Adrenal gland (tissue), 12 donors: ENCODE measurements around the gene POLR2C. TPM values are rescaled to one million over a fixed set of nuclear protein-coding genes. Genes with fewer than 3 reads are reported as not detected.
A peak's percentile ranks its signal among the peaks of the same experiment; 100 is the strongest.

Experiments
- DNase-seq, 7 donors: peaks; one replicate each; pipeline ENCODE4 v3.0.0-alpha.2; 2019 to 2020
- H3K27ac ChIP-seq, 5 donors: fragments of 200-600 bp; sonication (generic) in 4 of 5; 1 replicate in 3 of 5; 2 replicates in 2 of 5; pipeline versions ENCODE4 v1.5.1 to v1.8.0; 2016 to 2020; ENCODE audit warnings: mild to moderate bottlenecking in 1 of 5
- H3K27me3 ChIP-seq: fragments of 200-600 bp; 2 replicates; pipeline ENCODE4 v1.8.0; 2021
- H3K36me3 ChIP-seq, 2 donors: fragments of 200-600 bp; replicated peaks in 1 of 2; 1 replicate in 1 of 2; 2 replicates in 1 of 2; pipeline versions ENCODE4 v1.5.1 to v1.8.0; 2018 to 2022
- H3K4me1 ChIP-seq, 2 donors: fragments of 200-600 bp; replicated peaks in 1 of 2; 1 replicate in 1 of 2; 2 replicates in 1 of 2; pipeline versions ENCODE4 v1.5.1 to v1.8.0; 2018 to 2021
- H3K4me3 ChIP-seq, 4 donors: fragments of 200-600 bp; sonication (generic) in 3 of 4; one replicate each; pipeline ENCODE4 v1.5.1; 2016 to 2018
- H3K9me3 ChIP-seq, 3 donors: fragments of 200-600 bp; sonication (generic) in 1 of 3; replicated peaks in 1 of 3; 1 replicate in 2 of 3; 2 replicates in 1 of 3; pipeline versions ENCODE4 v1.5.1 to v1.8.0; 2016 to 2021
- POLR2A ChIP-seq, 2 donors: fragments of 450-650 bp; IDR thresholded peaks; one replicate each; pipeline ENCODE4 v1.6.1; 2017; ENCODE audit warnings: antibody characterized with exemption in 2 of 2, mild to moderate bottlenecking in 2 of 2, moderate library complexity in 1 of 2
- WGBS, 4 donors: extraction: QIAGEN DNeasy Blood & Tissue Kit in 2 of 4; methylation state at CpG; one replicate each; pipeline versions ENCODE4 v1.1.5 to v1.1.7; 2013 to 2017; 5-methylcytosine and 5-hydroxymethylcytosine counted together
- intact Hi-C, 2 donors: fragments of 100-400 bp; cut with DNase I; formaldehyde crosslinking; loops; one replicate each; pipeline versions ENCODE4 v1.14.1 to v1.15.0; 2022 to 2023
- polyA plus RNA-seq, 3 donors: library from polyadenylated mRNA; stranded (reverse); fragments of 200-250 nt in 2 of 3; fragments of 350-450 nt in 1 of 3; fragmentation: Illumina TruSeq in 1 of 3; extraction: RNeasy Lipid Tissue Mini Kit (QIAGEN cat#74804) in 1 of 3; gene quantifications; one replicate each; pipeline ENCODE4 v1.2.3, GENCODE V29; 2013 to 2014
- total RNA-seq, 9 donors: library from RNA; depleted of rRNA in 4 of 9; stranded (reverse); fragments of >200 nt in 4 of 9; fragments of 120-200 nt in 1 of 9; fragmentation: NEBNext Ultra II Directional in 1 of 9; extraction: Animal tissue kit (Norgen Biotek cat#: 25700) in 1 of 9; gene quantifications; one replicate each; pipeline versions ENCODE4 v1.1.0 to v1.2.4, GENCODE V29; 2013 to 2023
- TF ChIP-seq, protein P1 (sequence below), 6 experiments: fragments of 450-650 bp in 4 of 6; fragments of 200-600 bp in 2 of 6; sonication (generic) in 1 of 6; IDR thresholded peaks; 1 replicate in 5 of 6; 2 replicates in 1 of 6; pipeline versions ENCODE4 v1.5.1 to v1.8.0; 2016 to 2021; ENCODE audit warnings: antibody characterized with exemption in 6 of 6, mild to moderate bottlenecking in 2 of 6, moderate library complexity in 1 of 6
- donor health status: healthy with polysubstance abuse.
- donor health status: Bipolar disorder and iron deficiency.
- donor health status: DM: yes; HTN: yes; CAD: no.
- donor health status: DM: no; HTN: no; CAD: no.
- donor health status: DM: no; HTN: no; CAD: no.
- donor health status: DM: yes; HTN: yes; CAD: no.

The POLR2C gene
- total and polyA plus RNA-seq, 12 donors = 28.3 to 147 (median 71.7) TPM

DNA sequence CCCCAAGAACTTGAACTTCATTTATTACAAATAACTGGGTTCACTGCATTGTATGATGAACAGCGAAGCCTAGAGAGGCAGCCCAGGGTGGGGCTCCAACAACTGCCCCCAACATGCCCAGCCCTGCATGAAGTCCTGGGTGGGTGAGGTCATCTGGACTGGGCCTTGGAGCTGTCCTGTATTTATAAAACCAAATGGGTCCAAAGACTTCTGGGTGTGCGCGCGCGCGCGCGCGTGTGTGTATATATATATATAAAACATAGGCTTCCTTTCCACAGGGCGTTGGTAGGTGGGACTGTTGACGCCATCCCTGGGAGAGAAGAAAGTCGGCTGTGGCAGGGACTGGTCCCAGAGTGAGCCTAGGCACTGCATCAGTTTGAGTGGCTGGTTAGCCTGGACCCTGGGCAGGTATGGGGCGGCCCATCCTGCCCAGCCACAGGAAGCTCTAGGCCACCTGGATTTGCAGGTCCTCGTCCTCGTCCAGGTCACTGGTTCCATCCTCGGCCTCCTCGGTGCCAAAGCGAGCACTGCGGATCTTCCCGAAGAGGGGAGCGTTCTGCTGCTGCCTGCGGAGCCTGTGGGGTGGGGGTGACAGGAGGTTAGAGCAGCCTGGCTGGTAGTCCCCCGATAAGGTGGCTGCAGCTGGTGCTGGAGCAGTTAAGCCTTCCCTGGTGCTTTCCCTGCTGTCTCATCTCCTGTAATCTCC, 50.0 kb downstream of the POLR2C start:
- Histone ChIP-seq H3K27me3 (no peaks in the 10 kb centered on the region), H3K4me1 (no peaks in the 10 kb centered on the region), H3K4me3 (no peak overlapping the region), H3K9me3 (no peaks in the 10 kb centered on the region), H3K27ac (no peak overlapping the region), H3K36me3 (peaks cover 0 to 3% of the 10 kb centered on the region in 2 donors)
- intact Hi-C loops = loop anchor here in 1 of 2 donors (10.0 kb wide), 1 partner anchor 208 kb away; no protein-coding TSS in a partner anchor
- TF ChIP-seq, protein P1, sequence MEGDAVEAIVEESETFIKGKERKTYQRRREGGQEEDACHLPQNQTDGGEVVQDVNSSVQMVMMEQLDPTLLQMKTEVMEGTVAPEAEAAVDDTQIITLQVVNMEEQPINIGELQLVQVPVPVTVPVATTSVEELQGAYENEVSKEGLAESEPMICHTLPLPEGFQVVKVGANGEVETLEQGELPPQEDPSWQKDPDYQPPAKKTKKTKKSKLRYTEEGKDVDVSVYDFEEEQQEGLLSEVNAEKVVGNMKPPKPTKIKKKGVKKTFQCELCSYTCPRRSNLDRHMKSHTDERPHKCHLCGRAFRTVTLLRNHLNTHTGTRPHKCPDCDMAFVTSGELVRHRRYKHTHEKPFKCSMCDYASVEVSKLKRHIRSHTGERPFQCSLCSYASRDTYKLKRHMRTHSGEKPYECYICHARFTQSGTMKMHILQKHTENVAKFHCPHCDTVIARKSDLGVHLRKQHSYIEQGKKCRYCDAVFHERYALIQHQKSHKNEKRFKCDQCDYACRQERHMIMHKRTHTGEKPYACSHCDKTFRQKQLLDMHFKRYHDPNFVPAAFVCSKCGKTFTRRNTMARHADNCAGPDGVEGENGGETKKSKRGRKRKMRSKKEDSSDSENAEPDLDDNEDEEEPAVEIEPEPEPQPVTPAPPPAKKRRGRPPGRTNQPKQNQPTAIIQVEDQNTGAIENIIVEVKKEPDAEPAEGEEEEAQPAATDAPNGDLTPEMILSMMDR (IDR thresholded peaks at IDR 0.05) = no peak
- TF ChIP-seq POLR2A (IDR thresholded peaks at IDR 0.05) = no peak
- no peak for DNase-seq
- whole genome bisulfite sequencing, 4 donors = 92 to 96% (median 94%) methylated on average over 15 to 23 of the region's 23 CpGs

DNA sequence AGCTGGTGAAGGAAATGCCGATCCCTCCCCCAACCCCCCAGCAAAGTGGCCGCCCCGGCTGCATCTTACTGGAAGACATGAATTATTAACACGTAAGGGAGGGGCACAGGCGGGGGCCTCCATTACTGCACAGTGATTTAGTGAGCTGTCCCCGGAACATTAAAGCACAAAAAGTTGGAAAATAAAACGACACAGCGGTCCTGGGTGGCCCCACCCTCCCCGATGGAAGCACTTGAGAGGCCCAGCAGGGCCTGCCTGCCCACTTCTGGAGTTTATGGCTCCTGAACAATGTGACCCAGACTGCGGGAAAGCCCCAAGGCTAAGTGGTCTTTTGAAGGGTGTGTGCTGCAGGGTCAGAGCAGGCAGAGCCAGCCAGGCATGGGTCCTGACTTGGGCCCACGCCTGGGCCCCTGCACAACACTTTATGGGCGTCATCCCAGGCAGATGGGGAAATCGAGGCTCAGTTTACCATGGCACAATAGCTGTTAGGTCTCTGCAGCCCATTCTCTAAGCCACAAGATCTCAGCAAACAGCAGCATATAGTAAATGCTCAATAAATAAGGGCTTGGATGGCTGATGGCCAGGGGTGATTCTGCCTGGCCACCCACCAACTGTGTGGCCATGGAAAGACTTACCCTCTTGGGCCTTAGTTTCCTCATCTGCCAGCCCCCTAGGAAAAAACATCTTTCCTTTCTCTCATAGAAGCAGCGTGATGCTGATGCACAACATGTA, 51.1 kb downstream of the POLR2C start:
- no peak for DNase-seq
- H3K27ac ChIP-seq = peak overlapping the region in 1 of 5 donors; percentile 28
- no peaks in the 10 kb centered on the region for H3K9me3 ChIP-seq
- peaks cover 0 to 14% of the 10 kb centered on the region in 2 donors for H3K36me3 ChIP-seq
- H3K4me1 ChIP-seq = no peaks in the 10 kb centered on the region
- 59 to 71% (median 70%) methylated on average over 13 to 14 of the region's 14 CpGs for WGBS, 4 donors
- H3K4me3 ChIP-seq = no peak overlapping the region
- intact Hi-C loops = loop anchor here in 1 of 2 donors (10.0 kb wide), 1 partner anchor 209 kb away; no protein-coding TSS in a partner anchor
- H3K27me3 ChIP-seq = no peaks in the 10 kb centered on the region
- TF ChIP-seq, protein P1 (IDR thresholded peaks at IDR 0.05) = no peak
- TF ChIP-seq POLR2A (IDR thresholded peaks at IDR 0.05) = no peak

DNA sequence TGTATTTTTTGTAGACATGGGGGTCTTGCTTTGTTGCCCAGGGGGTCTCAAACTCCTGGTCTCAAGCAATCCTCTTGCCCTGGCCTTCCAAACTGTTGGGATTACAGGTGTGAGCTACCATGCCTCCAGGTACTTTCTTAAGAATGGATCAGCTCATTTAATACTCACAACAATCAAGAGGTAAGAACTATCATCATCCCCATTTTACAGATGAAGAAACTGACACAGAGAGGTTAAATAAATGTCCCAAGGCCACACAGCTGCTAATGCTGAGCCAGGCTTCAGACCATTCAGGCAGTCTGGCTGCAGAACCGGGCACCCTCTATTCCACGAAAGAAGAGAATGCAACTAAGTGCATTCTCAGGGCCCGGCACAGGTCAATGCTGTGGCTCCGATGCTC, 51.9 kb downstream of the POLR2C start:
- no peak for DNase-seq
- peaks cover 0 to 14% of the 10 kb centered on the region in 2 donors for H3K36me3 ChIP-seq
- TF ChIP-seq, protein P1 (IDR thresholded peaks at IDR 0.05) = no peak
- no peak for TF ChIP-seq POLR2A (IDR thresholded peaks at IDR 0.05)
- H3K4me3 ChIP-seq = no peak overlapping the region
- intact Hi-C loops = loop anchor here in 1 of 2 donors (10.0 kb wide), 1 partner anchor 210 kb away; no protein-coding TSS in a partner anchor
- H3K27ac ChIP-seq = peak overlapping the region in 1 of 5 donors; percentile 47
- H3K9me3 ChIP-seq = no peaks in the 10 kb centered on the region
- 65 to 100% (median 81%) methylated on average over 4 of the region's 4 CpGs for WGBS, 4 donors
- no peaks in the 10 kb centered on the region for H3K27me3 ChIP-seq
- H3K4me1 ChIP-seq = no peaks in the 10 kb centered on the region
